ENCODE results near the gene MYH1.
"Not testable (repeated sequence)": the region's sequence is repeated elsewhere in the genome, so short reads cannot be mapped to it uniquely, and the experiment has no call there.

The MYH1 gene

DNA sequence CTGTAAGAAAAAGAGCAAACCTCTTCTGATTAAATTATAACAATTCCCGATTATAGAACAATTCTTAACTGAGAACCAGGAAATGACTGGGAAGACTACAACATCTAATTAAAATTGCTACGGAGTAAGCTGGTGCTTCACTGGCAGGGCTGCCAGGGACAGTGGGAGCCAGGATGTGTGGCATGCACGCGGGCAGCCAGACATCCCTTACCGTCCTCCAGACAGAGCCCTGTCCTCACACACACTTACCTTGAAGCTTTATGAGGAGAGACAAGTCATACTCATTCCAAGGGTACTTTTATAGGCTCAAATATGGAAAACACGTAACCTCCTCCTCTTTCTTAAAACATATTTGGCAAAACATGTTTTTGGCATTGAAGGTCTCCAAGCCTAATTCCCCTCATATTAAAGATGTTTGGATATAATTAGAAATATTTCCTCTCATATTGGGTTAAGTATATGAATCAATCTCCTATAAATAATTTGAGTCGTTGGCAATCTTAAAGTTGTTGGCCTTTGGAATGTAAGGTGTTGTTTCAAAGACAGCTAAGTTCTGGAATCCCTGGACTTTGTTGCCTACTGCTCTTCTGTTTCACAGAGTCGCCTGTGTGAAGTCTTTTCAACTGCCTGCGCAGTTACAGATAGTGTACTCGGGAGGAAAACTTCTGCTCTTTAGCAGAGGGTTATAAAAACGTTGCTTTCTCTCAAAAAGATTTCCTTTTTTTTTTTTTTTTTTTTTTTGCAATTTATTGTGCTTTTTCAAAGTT is at the start of gene MYH1:
TSS of gene MYH1 (minus strand) at position 272 of the 767 bp plus-strand sequence. CDS start 1,900 bp downstream, outside the sequence.
- no peak for DNase-seq (ENCODE audit: low read depth, low spot score)

DNA sequence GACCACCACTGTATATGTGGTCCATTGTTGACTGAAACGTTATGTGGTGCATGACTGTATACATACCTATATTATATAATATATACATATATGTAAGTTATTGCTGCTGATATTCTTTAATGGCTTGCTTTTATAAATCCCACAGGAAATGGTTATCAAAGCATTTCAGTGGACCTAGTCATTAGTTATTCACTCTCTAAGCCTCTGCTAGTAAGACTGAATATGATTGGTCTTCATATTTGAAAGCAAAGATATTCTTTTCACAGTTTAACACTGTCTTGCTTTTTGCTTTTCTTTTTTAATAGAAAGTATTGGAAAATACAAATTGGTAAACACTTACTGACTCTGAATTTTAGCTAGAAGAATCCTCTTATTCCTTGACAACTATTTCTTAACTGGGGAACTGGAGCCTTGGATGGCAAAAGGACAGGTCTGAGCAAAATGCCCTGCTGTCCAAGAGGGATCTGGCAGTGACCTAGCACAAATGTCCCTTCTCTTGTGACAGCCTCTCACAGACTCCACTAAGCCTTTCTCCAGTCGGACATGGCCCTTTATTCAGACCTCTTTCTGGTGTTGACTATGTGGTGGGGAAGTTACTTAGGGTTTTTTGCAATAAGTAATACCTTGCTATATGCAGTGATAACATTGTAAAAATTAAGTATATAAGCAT is 45.8 kb upstream of the MYH1 start:
- DNase-seq (ENCODE audit: low read depth, low spot score): no peak

DNA sequence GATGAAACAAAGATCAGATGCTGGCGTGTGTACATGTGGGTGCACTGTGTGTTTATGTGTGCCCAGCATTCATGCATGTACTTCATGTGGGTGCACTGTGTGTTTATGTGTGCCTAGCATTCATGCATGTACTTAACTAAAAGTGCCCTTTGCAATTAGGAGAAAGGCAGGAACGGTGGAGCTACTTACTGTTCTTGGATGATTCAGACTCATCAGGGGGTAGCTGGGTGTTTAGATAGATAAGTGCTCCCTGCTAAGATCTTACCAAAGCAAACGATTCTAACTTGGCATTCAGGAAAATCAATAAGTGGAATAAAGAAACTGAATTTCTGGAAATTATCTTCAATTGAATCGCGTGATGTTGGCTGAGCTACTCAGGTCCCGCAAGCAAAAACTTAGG is 39.7 kb upstream of the MYH1 start:
- DNase-seq (ENCODE audit: low read depth, low spot score): no peak

DNA sequence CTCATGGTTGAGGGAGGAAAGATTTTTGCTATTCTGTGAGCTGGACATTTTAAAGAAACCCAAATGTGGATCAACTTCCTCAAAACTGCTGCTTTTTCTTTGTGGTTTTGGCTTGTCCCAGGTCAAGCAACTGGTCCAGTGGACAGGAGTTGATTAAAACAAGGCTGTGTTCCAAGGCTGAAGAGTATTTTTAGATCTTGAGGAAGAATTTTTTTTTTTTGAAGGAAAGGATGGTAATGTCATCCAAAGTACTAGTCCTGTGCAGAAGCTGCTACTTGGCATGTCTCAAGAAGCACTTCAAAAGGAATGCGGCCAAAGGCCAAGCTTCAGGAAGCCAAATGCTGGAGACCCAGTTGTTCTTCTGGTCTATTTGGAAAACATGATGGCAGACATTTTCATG is 39.1 kb upstream of the MYH1 start:
- no peak for DNase-seq (ENCODE audit: low read depth, low spot score)

DNA sequence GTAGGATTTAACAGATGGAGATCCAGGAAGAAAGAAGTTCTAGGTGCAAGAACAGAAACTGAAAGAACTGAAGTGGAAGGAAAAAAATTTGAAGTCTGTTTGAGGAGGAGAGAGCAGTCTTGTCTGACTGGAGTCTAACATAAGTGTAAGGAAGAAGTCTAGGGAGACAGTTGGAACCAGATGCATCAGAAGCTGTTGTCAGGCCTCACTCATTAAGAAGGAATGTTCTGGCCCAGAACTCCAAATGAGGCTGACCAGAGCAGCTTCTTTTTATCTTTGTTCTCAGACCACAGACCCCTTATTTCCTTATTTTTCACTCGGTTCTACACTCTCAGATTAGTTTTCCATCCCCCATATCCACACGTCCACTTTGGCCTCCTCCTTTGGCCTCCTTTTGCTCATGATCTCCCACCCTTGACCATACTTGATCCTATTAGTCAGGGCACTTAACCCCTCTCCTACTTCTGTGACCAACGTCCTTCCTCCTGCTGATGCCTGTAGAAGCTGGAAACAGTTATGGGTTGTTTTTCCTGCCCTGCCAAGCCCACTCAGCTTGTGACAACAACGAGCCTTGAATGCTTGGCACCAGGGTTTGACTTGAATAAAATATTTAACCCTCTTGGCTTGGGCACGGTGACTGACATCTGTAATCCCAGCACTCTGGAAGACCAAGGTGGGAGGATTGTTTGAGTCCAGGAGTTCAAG is 38.1 kb upstream of the MYH1 start:
- no peak for DNase-seq (ENCODE audit: low read depth, low spot score)

DNA sequence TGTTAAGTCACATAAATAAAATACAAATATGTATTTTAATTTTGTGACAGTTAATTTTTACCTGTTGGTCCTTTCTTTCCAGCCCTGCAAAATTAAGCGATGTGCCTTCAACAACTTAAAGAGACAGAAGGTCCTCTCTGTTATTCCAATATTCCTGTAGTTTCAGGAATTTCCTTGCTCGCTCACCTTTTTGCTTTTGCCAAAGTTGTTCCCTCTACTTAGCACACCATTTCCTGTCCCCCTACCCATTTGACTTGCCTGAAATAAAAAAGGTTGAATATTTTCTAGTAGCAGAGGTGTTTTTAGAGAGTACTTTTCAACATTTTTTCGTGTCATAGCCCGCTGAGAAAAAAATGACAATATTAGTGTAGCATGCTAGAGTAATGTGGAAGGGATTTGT is 31.7 kb upstream of the MYH1 start:
- no peak for DNase-seq (ENCODE audit: low read depth, low spot score)

DNA sequence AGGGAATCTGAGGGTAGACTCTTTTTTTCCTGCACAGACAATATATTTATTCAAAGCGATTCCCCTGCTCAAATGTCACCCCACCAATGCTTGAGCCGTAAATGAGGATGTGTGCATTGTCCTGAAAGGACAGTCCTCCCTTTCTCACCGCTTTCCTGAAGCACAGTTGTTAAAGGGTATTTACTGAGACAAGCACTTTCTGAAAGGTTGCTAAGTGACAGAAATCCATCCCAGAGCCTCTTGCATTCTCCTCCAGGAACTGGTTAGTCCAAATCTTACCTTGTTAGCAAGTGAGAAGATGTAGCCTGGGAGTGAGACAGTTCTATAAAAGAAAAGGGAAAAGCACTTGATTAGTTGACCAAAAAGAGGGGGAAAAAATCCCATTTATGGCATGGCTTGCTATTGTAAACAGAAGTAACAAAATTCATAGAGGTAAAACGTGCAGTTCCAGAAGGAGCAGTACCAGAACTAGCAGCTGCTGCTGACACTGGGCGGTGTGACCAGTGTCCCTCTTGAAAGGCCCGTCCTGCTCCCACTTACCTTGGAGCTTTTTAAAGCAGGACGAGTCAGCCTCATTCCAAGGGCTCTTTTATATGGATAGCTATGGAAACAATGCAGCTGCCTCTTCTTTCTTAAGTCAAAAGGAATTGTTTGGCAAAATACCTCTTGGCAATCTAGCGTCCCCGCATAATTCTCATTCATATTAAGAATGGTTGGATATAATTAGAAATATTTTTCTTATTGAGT is 30.9 kb upstream of the MYH1 start, which contains the start of gene MYH2:
TSS of gene MYH2 (minus strand) at position 563 of the 747 bp plus-strand sequence. CDS start 1,738 bp downstream, outside the sequence.
- peak; percentile 18 for DNase-seq (ENCODE audit: low read depth, low spot score)

DNA sequence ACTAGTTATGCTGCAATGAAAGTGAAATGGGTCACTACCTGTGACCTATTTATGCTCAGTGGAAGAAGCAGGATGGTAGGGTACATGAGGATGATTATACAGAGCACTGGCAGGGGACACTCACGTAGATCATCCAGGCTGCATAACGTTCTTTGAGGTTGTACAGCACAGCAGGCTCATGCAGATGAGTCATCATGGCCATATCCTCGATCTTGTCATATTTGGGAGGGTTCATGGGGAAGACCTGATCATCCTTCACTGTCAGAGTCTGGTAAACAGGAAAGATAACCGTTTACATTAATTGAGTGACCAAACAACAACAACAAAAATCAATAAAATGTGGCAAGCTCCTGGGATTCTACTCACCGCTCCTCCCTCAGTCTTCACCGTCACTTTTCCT is 29.0 kb upstream of the MYH1 start:
- no peak for DNase-seq (ENCODE audit: low read depth, low spot score)

DNA sequence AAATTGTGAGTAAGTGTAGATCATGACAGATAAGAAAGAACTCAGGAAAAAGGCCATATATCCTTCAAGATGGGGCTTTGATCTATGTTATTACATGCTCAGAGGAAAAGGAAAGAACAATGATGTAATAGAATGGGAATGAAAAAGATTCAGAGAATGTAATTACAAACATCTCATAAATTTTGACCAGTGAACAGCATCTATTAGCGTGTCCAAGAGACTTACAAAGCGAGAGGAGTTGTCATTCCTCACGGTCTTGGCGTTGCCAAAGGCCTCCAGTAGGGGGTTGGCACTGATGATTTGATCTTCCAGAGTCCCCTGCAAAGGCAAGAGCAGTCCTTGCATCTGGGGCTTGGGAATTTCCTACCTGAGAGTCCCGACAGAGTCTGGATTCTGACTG is 25.1 kb upstream of the MYH1 start:
- DNase-seq (ENCODE audit: low read depth, low spot score): not testable (repeated sequence)

DNA sequence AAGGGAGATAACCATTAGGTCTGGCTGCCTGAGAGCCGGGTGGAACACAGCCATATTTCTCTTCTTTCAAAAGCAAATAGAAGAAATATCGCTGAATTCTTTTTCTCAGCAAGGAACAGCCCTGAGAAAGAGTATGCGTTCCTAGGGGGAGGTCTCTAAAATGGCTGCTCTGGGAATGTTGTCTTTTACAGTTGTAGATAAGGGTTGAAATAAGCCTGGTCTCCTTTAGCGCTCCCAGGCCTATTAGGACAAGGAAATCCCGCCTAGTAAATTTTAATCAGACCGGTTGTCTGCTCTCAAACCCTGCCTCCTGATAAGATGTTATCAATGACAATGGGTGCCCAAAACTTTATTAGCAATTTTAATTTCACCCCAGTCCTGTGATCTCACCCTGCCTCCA is 22.8 kb upstream of the MYH1 start:
- DNase-seq (ENCODE audit: low read depth, low spot score): peak; percentile 10

DNA sequence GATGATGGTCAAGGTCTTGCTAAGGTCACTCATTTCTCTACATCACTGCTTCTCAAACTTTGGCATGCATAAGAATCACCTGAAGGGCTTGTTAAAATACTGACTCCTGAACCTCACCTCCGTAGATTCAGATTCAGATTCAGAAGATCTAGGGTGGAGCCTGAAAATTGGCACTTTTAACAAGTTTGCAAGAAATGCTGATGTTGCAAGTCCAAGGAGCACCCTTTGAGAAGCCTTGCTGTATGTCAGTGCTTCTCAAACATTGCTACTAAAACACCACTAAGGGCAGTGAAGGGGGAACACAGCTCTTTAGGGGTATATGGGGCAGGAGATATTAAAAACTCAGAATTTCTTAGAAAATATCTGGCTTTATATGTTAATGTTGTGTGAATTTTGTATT is 13.7 kb upstream of the MYH1 start:
- no peak for DNase-seq (ENCODE audit: low read depth, low spot score)

DNA sequence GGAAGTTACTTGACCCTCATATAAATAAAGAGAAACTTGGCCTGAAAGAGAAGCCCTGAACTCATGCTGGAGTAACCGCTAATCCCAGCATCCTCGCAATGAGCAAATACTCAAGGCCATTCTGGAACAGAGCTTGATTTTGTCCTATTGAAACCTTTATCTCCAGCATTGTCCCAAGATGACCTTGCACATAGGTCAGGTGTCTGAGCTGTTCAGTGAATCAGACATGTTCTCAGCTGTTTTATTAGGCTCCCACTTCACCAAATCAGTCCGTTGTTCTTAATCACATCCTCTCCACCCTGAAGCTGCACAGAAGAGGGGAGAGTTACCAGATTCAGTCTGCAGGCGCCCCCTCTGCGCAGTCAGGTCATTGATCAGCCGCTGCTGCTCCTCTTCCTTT is 9.1 kb upstream of the MYH1 start:
- DNase-seq (ENCODE audit: low read depth, low spot score): no peak

DNA sequence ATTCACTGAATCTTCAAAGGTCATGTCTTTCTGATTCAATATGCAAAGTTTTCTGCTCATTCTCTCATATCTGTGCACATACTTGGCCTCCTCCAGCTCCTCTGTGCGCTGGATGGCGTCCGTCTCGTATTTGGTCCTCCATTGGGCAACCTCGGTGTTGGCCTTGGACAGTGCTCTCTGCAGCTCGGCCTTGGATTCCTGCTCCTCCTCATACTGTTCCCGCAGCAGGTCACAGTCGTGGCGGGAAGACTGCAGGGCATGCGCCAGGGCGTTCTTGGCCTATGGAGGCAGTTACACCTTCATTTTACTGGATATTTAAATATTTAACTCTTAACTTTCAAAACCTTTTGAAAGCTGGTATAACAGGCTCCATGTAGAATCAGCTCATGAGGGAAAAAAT is 8.2 kb upstream of the MYH1 start:
- DNase-seq (ENCODE audit: low read depth, low spot score): no peak

DNA sequence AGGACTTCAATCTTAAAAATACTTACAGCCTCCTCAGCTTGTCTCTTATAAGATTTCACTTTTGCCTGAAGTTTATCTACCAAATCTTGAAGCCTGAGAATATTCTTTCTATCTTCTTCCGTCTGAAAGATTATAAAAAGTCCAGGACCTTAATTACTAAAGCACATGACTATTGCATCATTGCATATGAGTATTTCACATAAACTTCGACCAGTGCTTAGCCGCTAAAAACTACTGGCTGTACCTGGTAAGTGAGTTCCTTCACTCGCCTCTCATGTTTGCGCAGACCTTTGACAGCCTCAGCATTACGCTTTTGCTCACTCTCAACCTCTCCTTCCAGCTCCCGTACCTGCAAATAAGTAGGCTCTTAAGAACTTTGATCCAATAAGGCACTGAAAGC is 4.7 kb upstream of the MYH1 start:
- no peak for DNase-seq (ENCODE audit: low read depth, low spot score)

DNA sequence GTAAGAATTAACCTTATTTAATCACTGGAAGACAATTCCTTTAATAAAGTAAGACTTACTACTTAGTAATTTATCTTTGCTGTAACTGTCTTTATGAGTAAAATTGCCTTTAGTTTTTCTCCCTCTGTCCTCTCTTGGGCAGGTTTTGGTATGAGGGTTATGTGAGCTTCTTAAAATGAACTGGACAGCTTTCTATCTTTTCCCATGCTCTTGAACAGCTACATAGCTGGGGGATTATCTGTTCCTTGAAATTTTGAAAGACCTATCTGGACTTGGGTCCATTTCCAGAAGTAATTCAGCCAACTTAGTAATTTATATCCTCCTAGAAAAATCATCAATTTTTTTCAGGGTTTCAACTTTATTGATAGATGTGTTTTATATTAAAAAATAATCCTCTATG is 3.6 kb upstream of the MYH1 start:
- no peak for DNase-seq (ENCODE audit: low read depth, low spot score)

DNA sequence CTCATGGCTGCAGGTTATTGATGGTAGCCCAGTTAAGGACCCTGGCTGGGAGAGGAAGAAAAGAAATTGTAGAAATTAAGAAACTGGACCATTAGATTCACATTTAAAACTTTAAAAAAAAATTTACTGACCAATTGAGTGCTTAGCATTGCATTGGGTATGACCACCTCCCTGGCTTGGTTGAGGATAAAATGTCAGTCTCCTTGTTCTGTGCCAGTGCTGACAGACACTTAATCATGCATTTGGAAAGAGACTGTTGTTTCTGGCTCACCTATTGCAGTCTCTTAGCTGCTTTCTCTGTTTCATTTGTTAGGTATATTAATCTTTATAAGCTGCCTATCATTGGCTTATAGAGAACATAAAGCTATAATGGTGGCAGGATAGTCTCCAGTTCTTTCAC is 1.7 kb downstream of the MYH1 start:
- no peak for DNase-seq (ENCODE audit: low read depth, low spot score)

DNA sequence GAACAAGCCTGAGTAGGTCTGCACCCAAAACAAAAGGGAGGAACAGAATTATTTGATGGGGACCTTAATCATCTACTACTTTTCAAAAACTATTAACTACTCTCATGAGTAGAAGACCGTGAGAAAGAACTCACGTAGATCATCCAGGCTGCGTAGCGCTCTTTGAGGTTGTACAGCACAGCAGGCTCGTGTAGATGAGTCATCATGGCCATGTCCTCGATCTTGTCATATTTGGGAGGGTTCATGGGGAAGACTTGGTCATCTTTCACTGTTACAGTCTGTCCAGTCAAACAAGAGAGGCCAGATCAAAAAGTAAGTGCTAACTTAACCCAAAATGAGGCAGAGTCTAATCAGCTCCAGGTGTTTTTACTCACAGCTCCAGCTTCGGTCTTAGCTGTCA is 2.3 kb downstream of the MYH1 start:
- no peak for DNase-seq (ENCODE audit: low read depth, low spot score)

DNA sequence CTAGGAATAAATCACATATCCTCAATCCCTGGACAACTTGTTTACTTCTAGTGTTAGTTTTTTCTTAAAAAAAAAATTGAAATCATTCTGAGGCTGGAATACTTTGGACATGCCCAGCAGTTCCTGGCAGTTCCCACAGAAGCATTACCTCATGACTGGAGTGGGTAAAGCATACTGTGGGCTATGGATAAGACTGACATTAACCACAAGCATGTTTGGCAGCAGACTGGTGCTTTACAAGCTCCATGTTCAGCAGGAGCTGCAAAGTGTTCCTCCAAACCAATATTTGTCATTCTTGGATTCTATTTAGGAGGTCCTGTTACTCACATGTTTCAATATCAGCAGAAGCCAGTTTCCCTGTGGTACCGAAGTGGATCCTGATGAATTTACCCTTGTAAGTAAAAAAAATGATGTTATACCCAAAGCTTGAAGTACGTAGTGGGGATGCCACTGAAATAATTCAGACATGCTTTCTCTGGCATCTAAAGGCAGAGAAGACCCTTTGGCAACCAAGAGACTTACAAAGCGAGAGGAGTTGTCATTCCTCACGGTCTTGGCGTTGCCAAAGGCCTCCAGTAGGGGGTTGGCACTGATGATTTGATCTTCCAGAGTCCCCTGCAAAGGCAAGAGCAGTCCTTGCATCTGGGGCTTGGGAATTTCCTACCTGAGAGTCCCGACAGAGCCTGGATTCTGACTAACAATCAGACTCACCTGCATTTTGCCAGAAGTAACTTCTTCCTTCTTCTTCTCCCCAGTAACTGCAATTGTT is 4.9 kb downstream of the MYH1 start:
- DNase-seq (ENCODE audit: low read depth, low spot score): no peak

DNA sequence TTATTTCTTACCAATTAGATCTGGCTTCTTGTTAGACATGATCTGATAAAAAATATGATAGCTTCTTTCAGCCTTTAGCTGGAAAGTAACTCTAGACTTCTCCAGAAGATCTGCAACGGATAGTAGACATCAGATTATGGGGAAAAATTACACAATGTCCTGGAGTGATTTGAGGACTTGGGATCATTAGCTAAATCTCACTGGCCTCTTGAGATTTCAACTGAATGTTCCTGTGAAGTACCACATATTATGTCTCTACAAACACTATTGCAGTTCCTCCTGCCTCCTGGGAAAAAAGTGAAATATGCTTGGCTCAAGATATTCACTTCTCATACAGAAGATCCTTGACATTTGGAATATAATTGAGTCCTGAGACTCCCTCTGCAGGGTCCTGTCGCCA is 5.5 kb downstream of the MYH1 start:
- no peak for DNase-seq (ENCODE audit: low read depth, low spot score)

DNA sequence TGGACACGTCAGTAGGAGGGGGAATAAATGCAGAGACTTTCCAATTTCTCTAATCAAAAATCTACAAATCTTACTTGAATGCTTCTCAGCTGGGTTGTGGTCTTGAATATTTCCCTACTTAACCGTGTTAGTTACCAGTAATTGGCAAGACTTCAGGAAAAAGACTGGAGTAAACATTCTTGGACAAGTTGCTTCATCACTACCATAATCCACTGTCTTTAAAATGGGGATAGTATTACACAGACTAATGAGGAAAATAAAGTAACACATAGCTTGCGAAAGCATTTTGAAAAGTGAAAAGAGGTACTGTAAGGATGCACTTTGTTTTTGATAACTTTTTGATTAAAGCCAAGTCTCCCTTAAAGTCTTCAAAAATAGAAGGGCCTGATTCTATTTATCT is 18.4 kb downstream of the MYH1 start:
- DNase-seq (ENCODE audit: low read depth, low spot score): no peak

DNA sequence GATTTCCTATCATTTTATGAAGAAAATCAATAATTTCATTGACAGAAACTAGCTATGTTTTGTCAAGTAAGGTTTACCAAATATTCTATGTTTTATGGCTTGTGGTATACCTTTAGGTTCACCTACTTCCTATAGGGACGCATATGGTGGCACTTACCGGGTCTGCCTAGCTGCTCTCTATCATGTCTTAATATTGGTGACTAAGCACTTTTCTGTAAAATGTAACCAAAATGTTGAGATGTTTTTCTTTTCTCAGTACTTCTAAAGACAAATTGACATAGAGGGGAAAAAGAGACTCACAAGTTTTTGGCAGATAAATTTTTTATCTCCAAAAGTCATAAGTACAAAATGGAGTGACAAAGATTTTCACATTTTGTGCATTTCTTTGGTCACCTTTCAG is 26.3 kb downstream of the MYH1 start:
- no peak for DNase-seq (ENCODE audit: low read depth, low spot score)
